Skeletal muscle tissue (tissue), 4 donors: ENCODE measurements around the gene CYTH1. TPM values are rescaled to one million over a fixed set of nuclear protein-coding genes. Genes with fewer than 3 reads are reported as not detected.
A peak's percentile ranks its signal among the peaks of the same experiment; 100 is the strongest.
"Not testable (repeated sequence)": the region's sequence is repeated elsewhere in the genome, so short reads cannot be mapped to it uniquely, and the experiment has no call there.

ENCODE experiments used
- H3K27ac ChIP-seq: one replicate; pipeline ENCODE4 v1.7.0; 2013; ENCODE audit warnings: mild to moderate bottlenecking, low read depth, low read length, inconsistent platforms
- H3K27me3 ChIP-seq, 3 donors: one replicate each; pipeline ENCODE4 v1.7.0; 2013; ENCODE audit warnings: low read length in 3 of 3; ENCODE audit not compliant: control insufficient read depth in 3 of 3, insufficient read depth in 3 of 3
- H3K36me3 ChIP-seq, 3 donors: one replicate each; pipeline ENCODE4 v1.7.0; 2013; ENCODE audit warnings: low read length in 3 of 3; ENCODE audit not compliant: control insufficient read depth in 3 of 3, insufficient read depth in 3 of 3
- H3K4me1 ChIP-seq, 3 donors: one replicate each; pipeline ENCODE4 v1.7.0; 2013; ENCODE audit warnings: low read length in 3 of 3, mild to moderate bottlenecking in 3 of 3; ENCODE audit not compliant: control insufficient read depth in 3 of 3, insufficient read depth in 3 of 3
- H3K4me3 ChIP-seq, 3 donors: one replicate each; pipeline ENCODE4 v1.7.0; 2013; ENCODE audit warnings: low read length in 3 of 3
- H3K9ac ChIP-seq, 3 donors: one replicate each; pipeline ENCODE4 v1.7.0; 2013; ENCODE audit warnings: low read length in 3 of 3, mild to moderate bottlenecking in 3 of 3, moderate library complexity in 2 of 3, low read depth in 1 of 3
- H3K9me3 ChIP-seq, 3 donors: one replicate each; pipeline ENCODE4 v1.7.0; 2013; ENCODE audit warnings: low read length in 3 of 3; ENCODE audit not compliant: control insufficient read depth in 3 of 3
- total RNA-seq: library from RNA; depleted of rRNA; stranded (reverse); fragments of >200 nt; gene quantifications from one replicate; pipeline ENCODE4 v1.2.3, GENCODE V29; 2014
- donor health status: Osteomylitis.

The CYTH1 gene
- total RNA-seq, 1 donor from 2014 or later: 17.7 TPM

GRCh38 chr17:78781104-78781892 is 775 bp downstream of the CYTH1 start:
- peak overlapping the region; percentile 76 to 84 (median 80) for H3K4me3 ChIP-seq
- peaks cover 0 to 33% (median 23%) of the 10 kb centered on the region in 3 donors for H3K4me1 ChIP-seq
- no peaks in the 10 kb centered on the region for H3K27me3 ChIP-seq
- H3K9ac ChIP-seq: peak overlapping the region; percentile 87 to 88 (median 88)
- H3K36me3 ChIP-seq: no peaks in the 10 kb centered on the region
- H3K9me3 ChIP-seq: no peaks in the 10 kb centered on the region
- H3K27ac ChIP-seq: peak overlapping the region; percentile 88

DNA sequence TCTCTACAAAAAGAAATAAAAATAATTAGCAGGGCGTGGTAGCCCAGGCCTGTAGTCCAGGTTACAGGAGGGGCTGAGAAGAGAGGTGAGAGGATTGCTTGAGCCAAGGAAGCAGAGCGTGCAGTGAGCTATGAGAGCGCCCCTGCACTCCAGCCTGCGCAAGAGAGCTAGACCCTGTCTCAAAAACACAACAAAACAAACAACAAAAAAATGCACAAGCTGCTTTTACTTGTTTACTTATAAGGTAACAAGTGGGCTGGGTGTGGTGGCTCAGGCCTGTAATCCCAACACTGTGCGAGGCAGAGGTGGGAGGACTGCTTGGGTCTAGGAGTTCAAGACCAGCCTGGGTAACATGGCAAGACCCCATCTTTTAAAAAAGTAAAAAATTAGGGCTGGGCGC is 1.7 kb downstream of the CYTH1 start:
- H3K27ac ChIP-seq: peak overlapping the region; percentile 75
- peak overlapping the region in 2 of 3 donors; percentile 15 to 19 for H3K4me3 ChIP-seq

DNA sequence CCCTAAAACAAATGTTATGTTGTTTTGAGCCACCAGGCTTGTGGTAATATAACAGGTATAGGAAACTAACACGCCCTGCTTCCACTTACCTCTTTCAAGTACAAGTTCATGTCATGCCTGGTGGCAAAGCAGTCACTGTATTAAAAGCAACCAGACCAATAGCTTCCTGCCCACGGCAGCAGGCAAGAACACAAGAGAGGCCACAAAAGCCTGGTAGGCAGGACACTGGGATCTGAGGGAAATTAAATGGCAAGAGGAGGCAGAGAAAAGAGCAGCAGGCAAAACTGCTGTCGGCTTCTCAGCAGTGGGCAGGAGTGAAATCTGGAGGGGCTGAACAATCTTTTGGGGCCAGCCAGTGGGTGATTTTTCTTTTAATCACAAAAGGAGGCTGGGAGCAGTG is 2.2 kb downstream of the CYTH1 start:
- Histone ChIP-seq H3K4me3 (peak overlapping the region in 2 of 3 donors; percentile 14 to 19), H3K36me3 (no peaks in the 10 kb centered on the region), H3K4me1 (peaks cover 0 to 27% (median 22%) of the 10 kb centered on the region in 3 donors), H3K27me3 (no peaks in the 10 kb centered on the region), H3K9ac (peak overlapping the region; percentile 3 to 60 (median 58)), H3K27ac (peak overlapping the region; percentile 75), H3K9me3 (no peaks in the 10 kb centered on the region)

More for the DNA sequence above, 1.7 kb downstream of the CYTH1 start:
- H3K9ac ChIP-seq: peak overlapping the region; percentile 3 to 60 (median 58)
- no peaks in the 10 kb centered on the region for H3K36me3 ChIP-seq
- no peaks in the 10 kb centered on the region for H3K9me3 ChIP-seq
- no peaks in the 10 kb centered on the region for H3K27me3 ChIP-seq
- H3K4me1 ChIP-seq: peaks cover 0 to 30% (median 19%) of the 10 kb centered on the region in 3 donors

GRCh38 chr17:78779286-78779651 is 2.8 kb downstream of the CYTH1 start:
- H3K27me3 ChIP-seq, H3K9me3 ChIP-seq, H3K36me3 ChIP-seq: not testable (repeated sequence)
- peak overlapping the region; percentile 75 for H3K27ac ChIP-seq
- peak overlapping the region in 2 of 3 donors; percentile 20 to 58 for H3K9ac ChIP-seq
- peak overlapping the region in 1 of 3 donors; percentile 14 for H3K4me3 ChIP-seq
- H3K4me1 ChIP-seq: peaks cover 0 to 29% (median 24%) of the 10 kb centered on the region in 3 donors

DNA sequence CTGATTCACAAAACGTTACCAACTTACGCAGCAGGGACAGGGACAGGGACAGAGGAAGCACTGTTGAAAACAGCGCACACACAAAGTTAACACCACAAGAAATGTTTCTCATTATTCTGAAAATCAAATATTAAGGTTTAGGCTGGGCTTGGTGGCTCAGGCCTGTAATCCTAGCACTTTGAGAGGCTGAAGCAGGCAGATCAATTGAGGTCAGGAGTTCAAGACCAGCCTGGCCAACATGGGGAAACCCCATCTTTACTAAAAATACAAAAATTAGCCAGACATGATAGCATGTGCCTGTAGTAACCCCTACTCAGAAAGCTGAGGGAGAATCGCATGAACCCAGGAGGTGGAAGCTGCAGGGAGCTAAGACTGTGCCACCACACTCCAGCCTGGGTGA is 4.2 kb downstream of the CYTH1 start:
- Histone ChIP-seq H3K27me3 (no peaks in the 10 kb centered on the region), H3K36me3 (no peaks in the 10 kb centered on the region), H3K4me3 (no peak overlapping the region), H3K9me3 (no peaks in the 10 kb centered on the region), H3K27ac (no peak overlapping the region), H3K9ac (no peak overlapping the region), H3K4me1 (peaks cover 0 to 24% (median 15%) of the 10 kb centered on the region in 3 donors)

DNA sequence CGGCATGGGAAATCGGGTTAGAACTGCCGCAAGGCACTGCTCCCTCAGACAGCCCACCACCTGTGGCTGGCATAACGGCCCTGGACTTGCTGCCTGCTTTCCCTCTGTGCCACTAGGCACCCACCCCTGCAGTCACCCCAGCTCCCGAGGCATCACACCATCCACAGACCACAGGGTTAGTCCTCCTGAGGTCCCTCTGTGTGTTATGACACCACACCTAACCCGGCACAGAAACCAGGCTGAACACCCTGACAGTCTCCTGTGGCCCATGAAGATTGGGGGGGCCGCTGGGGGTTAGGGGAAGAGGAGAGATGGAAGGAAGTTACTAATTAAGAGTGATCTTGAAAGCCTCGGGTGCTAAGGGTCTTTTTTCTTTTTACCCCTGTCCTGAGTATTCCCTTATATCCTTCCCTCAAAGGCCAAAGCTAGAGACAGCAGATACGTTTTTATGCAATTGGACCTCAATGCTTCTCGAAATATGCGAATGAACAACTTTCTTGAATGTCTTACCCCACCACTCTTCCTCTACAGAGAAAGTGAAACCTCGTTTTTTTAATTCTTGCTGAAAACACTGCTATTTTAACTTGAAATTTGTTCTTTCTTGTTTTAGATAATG is 7.0 kb downstream of the CYTH1 start:
- no peaks in the 10 kb centered on the region for H3K9me3 ChIP-seq
- peak overlapping the region in 2 of 3 donors; percentile 38 to 40 for H3K9ac ChIP-seq
- H3K36me3 ChIP-seq: no peaks in the 10 kb centered on the region
- no peaks in the 10 kb centered on the region for H3K27me3 ChIP-seq
- H3K27ac ChIP-seq: peak overlapping the region; percentile 64
- H3K4me1 ChIP-seq: peaks cover 0 to 16% (median 11%) of the 10 kb centered on the region in 3 donors
- no peak overlapping the region for H3K4me3 ChIP-seq

GRCh38 chr17:78774453-78774852 is 7.6 kb downstream of the CYTH1 start:
- Histone ChIP-seq H3K27ac (peak overlapping the region; percentile 64), H3K4me1 (peaks cover 0 to 12% (median 9%) of the 10 kb centered on the region in 3 donors), H3K36me3 (no peaks in the 10 kb centered on the region), H3K4me3 (no peak overlapping the region), H3K9ac (peak overlapping the region in 1 of 3 donors; percentile 40), H3K27me3 (no peaks in the 10 kb centered on the region), H3K9me3 (no peaks in the 10 kb centered on the region)

DNA sequence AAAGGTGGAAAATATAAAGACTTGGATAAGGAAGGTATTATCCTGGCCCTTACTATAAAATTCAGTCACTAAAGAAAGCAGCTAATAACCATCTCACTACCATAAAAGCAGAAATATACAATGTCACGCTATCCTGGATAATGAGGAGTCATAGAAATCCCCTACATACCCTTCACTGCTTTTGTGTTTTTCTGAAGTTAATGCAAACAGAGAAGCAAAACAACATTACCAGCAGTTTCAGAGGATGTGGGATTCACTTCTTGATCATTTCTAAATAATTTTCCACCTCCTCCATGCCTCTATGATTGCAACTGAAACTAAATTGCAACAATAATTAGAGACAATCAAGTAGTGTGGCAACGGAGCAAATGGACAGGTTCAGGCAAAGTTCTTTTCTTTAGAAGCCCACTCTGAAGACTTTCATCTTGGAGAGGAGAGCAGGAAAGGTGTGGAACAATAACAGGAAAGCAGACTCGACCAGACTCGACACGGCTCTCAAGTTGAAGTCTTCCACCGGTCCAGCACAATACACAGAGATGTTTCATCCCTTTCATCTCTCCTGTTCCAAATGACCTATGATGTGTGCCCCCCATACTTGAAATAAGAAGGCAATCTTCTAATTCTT is 10.2 kb downstream of the CYTH1 start:
- peak overlapping the region in 1 of 3 donors; percentile 1 for H3K9ac ChIP-seq
- peaks cover 15 to 32% (median 32%) of the 10 kb centered on the region in 3 donors for H3K4me1 ChIP-seq
- H3K36me3 ChIP-seq: no peaks in the 10 kb centered on the region
- no peaks in the 10 kb centered on the region for H3K27me3 ChIP-seq
- no peak overlapping the region for H3K27ac ChIP-seq
- no peaks in the 10 kb centered on the region for H3K9me3 ChIP-seq
- H3K4me3 ChIP-seq: no peak overlapping the region

DNA sequence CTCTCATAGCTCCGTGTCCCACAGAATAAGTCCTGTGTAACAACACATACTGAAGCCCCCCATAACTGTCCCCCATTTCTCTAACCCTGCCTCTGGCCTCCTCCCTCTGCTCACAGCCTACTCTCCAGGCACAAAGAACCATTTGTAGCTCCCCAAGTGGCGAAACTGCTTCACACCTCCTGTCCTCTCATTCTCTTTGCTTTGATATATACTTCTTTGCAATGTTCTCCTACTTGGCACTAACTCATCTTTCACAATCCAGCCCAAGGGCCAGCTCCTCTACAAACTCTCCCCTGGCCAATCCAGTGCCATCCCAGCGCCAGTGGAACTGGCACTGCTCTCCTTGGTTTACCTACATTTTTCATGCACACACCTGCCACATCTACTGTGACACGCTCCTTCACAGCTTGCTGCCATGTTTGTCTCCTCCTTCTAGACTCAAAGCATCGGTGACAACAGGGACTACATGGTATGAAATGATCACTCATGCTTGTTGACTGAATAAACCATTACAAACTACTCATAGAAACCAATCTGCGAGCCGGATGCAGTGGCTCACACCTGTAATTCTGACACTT is 12.8 kb downstream of the CYTH1 start:
- Histone ChIP-seq H3K9me3 (no peaks in the 10 kb centered on the region), H3K4me3 (no peak overlapping the region), H3K9ac (no peak overlapping the region), H3K36me3 (no peaks in the 10 kb centered on the region), H3K4me1 (peaks cover 36 to 52% (median 43%) of the 10 kb centered on the region in 3 donors), H3K27ac (no peak overlapping the region), H3K27me3 (no peaks in the 10 kb centered on the region)
